ENCODE measurements around the gene TSPAN14. TPM values are rescaled to one million over a fixed set of nuclear protein-coding genes. Genes with fewer than 3 reads are reported as not detected.

TSPAN14 gene
- total RNA-seq, 1 donor from 2014 or later, result 169 TPM

- intact Hi-C loops (cut with DNase I), result no loop called here
- Histone ChIP-seq H3K4me1 (peaks cover 53% of the 10 kb centered on the region), H3K9me3 (no peaks in the 10 kb centered on the region), H3K27me3 (ENCODE audit: low read depth) (no peaks in the 10 kb centered on the region), H3K27ac (no peak overlapping the region), H3K36me3 (no peaks in the 10 kb centered on the region), H3K4me3 (no peak overlapping the region)
- DNase-seq (no peak), ATAC-seq (no peak)
- TF ChIP-seq CTCF (IDR thresholded peaks at IDR 0.05), result no peak
Measured at GRCh38 chr10:80411681-80412220, 42.4 kb upstream of the TSPAN14 start.

GRCh38 chr10:80412486-80412885 is 41.6 kb upstream of the TSPAN14 start:
- no peak for TF ChIP-seq CTCF (IDR thresholded peaks at IDR 0.05)
- Histone ChIP-seq H3K36me3 (no peaks in the 10 kb centered on the region), H3K4me1 (peaks cover 51% of the 10 kb centered on the region), H3K27ac (no peak overlapping the region), H3K27me3 (ENCODE audit: low read depth) (no peaks in the 10 kb centered on the region), H3K9me3 (no peaks in the 10 kb centered on the region), H3K4me3 (no peak overlapping the region)
- ATAC-seq (no peak), DNase-seq (no peak)
- intact Hi-C loops (cut with DNase I), result no loop called here

GRCh38 chr10:80413271-80413996 is 40.7 kb upstream of the TSPAN14 start:
- intact Hi-C loops (cut with DNase I), result no loop called here
- H3K9me3 ChIP-seq, result no peaks in the 10 kb centered on the region
- TF ChIP-seq CTCF (IDR thresholded peaks at IDR 0.05), result no peak
- H3K4me3 ChIP-seq, result no peak overlapping the region
- peaks cover 44% of the 10 kb centered on the region for H3K4me1 ChIP-seq
- no peak overlapping the region for H3K27ac ChIP-seq
- H3K36me3 ChIP-seq, result no peaks in the 10 kb centered on the region
- H3K27me3 ChIP-seq (ENCODE audit: low read depth), result no peaks in the 10 kb centered on the region
- no peak for ATAC-seq
- no peak for DNase-seq

GRCh38 chr10:80414142-80414895 is 39.8 kb upstream of the TSPAN14 start:
- H3K27ac ChIP-seq, result no peak overlapping the region
- H3K9me3 ChIP-seq, result no peaks in the 10 kb centered on the region
- no peak for TF ChIP-seq CTCF (IDR thresholded peaks at IDR 0.05)
- H3K36me3 ChIP-seq, result no peaks in the 10 kb centered on the region
- no peaks in the 10 kb centered on the region for H3K27me3 ChIP-seq (ENCODE audit: low read depth)
- no peak for ATAC-seq
- no peak for DNase-seq
- no peak overlapping the region for H3K4me3 ChIP-seq
- peaks cover 35% of the 10 kb centered on the region for H3K4me1 ChIP-seq
- intact Hi-C loops (cut with DNase I), result no loop called here

GRCh38 chr10:80415734-80416478 is 38.2 kb upstream of the TSPAN14 start:
- H3K27ac ChIP-seq, result no peak overlapping the region
- DNase-seq, result no peak
- TF ChIP-seq CTCF (IDR thresholded peaks at IDR 0.05), result no peak
- no peaks in the 10 kb centered on the region for H3K36me3 ChIP-seq
- no peak overlapping the region for H3K4me3 ChIP-seq
- peaks cover 29% of the 10 kb centered on the region for H3K4me1 ChIP-seq
- intact Hi-C loops (cut with DNase I), result no loop called here
- H3K27me3 ChIP-seq (ENCODE audit: low read depth), result no peaks in the 10 kb centered on the region
- no peak for ATAC-seq
- H3K9me3 ChIP-seq, result no peaks in the 10 kb centered on the region

Data from lower lobe of right lung (tissue), 2 donors.